Activated CD4-positive, alpha-beta T cell treated with anti-CD3 and anti-CD28 coated beads for 36 hours (primary cell): Measurements from ENCODE around the gene TMEM52. TPM values are rescaled to one million over a fixed set of nuclear protein-coding genes. Genes with fewer than 3 reads are reported as not detected.

ENCODE experiments used
- ATAC-seq: fragments of 200-7000 bp; cut with Tn5 transposase; one replicate; pipeline ENCODE4 v1.10.0; 2021; ENCODE audit warnings: mild to moderate bottlenecking, moderate library complexity
- CTCF ChIA-PET: fragments of 350-600 bp; sonication (Branson Sonifier 250); formaldehyde crosslinking; loops from one replicate; lab custom pipeline; 2021; ENCODE audit warnings: antibody characterized with exemption; lab: Charles Lee
- POLR2A ChIA-PET: fragments of 350-600 bp; sonication (Branson Sonifier 250); formaldehyde crosslinking; loops from one replicate; lab custom pipeline; 2021; ENCODE audit warnings: antibody characterized with exemption, inconsistent platforms; lab: Charles Lee
- DNase-seq: peaks from one replicate; pipeline ENCODE4 v3.0.0-alpha.2; 2020
- H3K27ac Mint-ChIP-seq: one replicate; pipeline ENCODE4 v1.8.0; 2021; ENCODE audit warnings: mixed read lengths
- H3K27me3 Mint-ChIP-seq: one replicate; pipeline ENCODE4 v1.8.0; 2021; ENCODE audit warnings: mixed read lengths
- H3K36me3 Mint-ChIP-seq: one replicate; pipeline ENCODE4 v1.8.0; 2021; ENCODE audit warnings: low read depth, mixed read lengths
- H3K4me1 Mint-ChIP-seq: one replicate; pipeline ENCODE4 v1.8.0; 2021; ENCODE audit warnings: mixed read lengths
- H3K4me3 Mint-ChIP-seq: one replicate; pipeline ENCODE4 v1.8.0; 2021; ENCODE audit warnings: mild to moderate bottlenecking, moderate library complexity, mixed read lengths
- H3K9me3 Mint-ChIP-seq: one replicate; pipeline ENCODE4 v1.8.0; 2021; ENCODE audit warnings: low read depth, mixed read lengths
- intact Hi-C, 2 experiments: fragments of 100-400 bp; cut with DNase I in 1 of 2; cut with micrococcal nuclease in 1 of 2; formaldehyde crosslinking; loops; one replicate each; pipeline versions ENCODE4 v1.14.2 to v1.15.1; 2022 to 2024; cut with DNase I, micrococcal nuclease
- total RNA-seq, 2 experiments: library from RNA; stranded (reverse); gene quantifications; one replicate each; pipeline ENCODE4 v1.2.3, GENCODE V29; 2021

TMEM52 gene
- total RNA-seq, 2 experiments from 2014 or later = 0.88 to 1.1 TPM

- Mint-ChIP-seq H3K27ac (no peak overlapping the region), H3K9me3 (no peaks in the 10 kb centered on the region), H3K27me3 (no peaks in the 10 kb centered on the region), H3K4me1 (peaks cover 14% of the 10 kb centered on the region), H3K36me3 (no peaks in the 10 kb centered on the region), H3K4me3 (peak overlapping the region; percentile 61)
- peak; percentile 7 for ATAC-seq
- DNase-seq = no peak
- intact Hi-C loops = loop anchor here (2.0 to 10.0 kb wide), 7 partner anchors 126 to 504 kb away; partner anchors contain the start of genes CDK11A (in 1 of the 2), CDK11B (in 1 of the 2), MRPL20 (in 1 of the 2) and PEX10 (in 1 of the 2)
- ChIA-PET CTCF (interaction anchor here (0.5 to 3.3 kb wide), 13 partner anchors 10 to 338 kb away, joined by 3 to 13 read pairs (median 5); no protein-coding TSS in a partner anchor), POLR2A (interaction anchor here (0.6 to 1.1 kb wide), 3 partner anchors 8 to 319 kb away, joined by 3 read pairs; no protein-coding TSS in a partner anchor)
Observed at GRCh38 chr1:1908506-1908791, 10.6 kb downstream of the TMEM52 start.

- Mint-ChIP-seq H3K4me3 (no peak overlapping the region), H3K27ac (no peak overlapping the region), H3K4me1 (peaks cover 14% of the 10 kb centered on the region), H3K27me3 (no peaks in the 10 kb centered on the region), H3K36me3 (no peaks in the 10 kb centered on the region), H3K9me3 (no peaks in the 10 kb centered on the region)
- intact Hi-C loops = loop anchor here (5.0 to 10.0 kb wide), 5 partner anchors 125 to 502 kb away; partner anchors contain the start of genes CDK11A (in 1 of the 2), CDK11B (in 1 of the 2) and MRPL20 (in 1 of the 2)
- POLR2A ChIA-PET = no interaction called here
- CTCF ChIA-PET = interaction anchor here (0.8 to 3.3 kb wide), 5 partner anchors 18 to 127 kb away, joined by 3 to 13 read pairs (median 5); no protein-coding TSS in a partner anchor
- ATAC-seq (no peak), DNase-seq (no peak)
Observed at GRCh38 chr1:1907098-1907736, 11.9 kb downstream of the TMEM52 start.

- Mint-ChIP-seq H3K4me1 (peaks cover 14% of the 10 kb centered on the region), H3K36me3 (no peaks in the 10 kb centered on the region), H3K4me3 (peak overlapping the region; percentile 0), H3K27me3 (no peaks in the 10 kb centered on the region), H3K27ac (no peak overlapping the region), H3K9me3 (no peaks in the 10 kb centered on the region)
- ATAC-seq (peak; percentile 52), DNase-seq (peak; percentile 86)
- intact Hi-C loops = loop anchor here (1.0 to 10.0 kb wide), 6 partner anchors 15 to 502 kb away; partner anchors contain the start of genes CDK11A (in 1 of the 2), CDK11B (in 1 of the 2), GNB1 (in 1 of the 2) and MRPL20 (in 1 of the 2)
- ChIA-PET POLR2A (interaction anchor here (0.8 to 0.9 kb wide), 2 partner anchors 9 to 129 kb away, joined by 3 read pairs; no protein-coding TSS in a partner anchor), CTCF (interaction anchor here (0.6 to 3.3 kb wide), 22 partner anchors 9 to 316 kb away, joined by 3 to 13 read pairs (median 4); no protein-coding TSS in a partner anchor)
Observed at GRCh38 chr1:1906185-1907097, 12.6 kb downstream of the TMEM52 start.

GRCh38 chr1:1903224-1903623 lies 15.9 kb downstream of the TMEM52 start:
- intact Hi-C loops = loop anchor here in 1 of 2 experiments (10.0 kb wide), 1 partner anchor 498 kb away; the partner anchor contains the start of gene MRPL20
- no peak for DNase-seq
- CTCF ChIA-PET = no interaction called here
- no peak for ATAC-seq
- peaks cover 10% of the 10 kb centered on the region for H3K4me1 Mint-ChIP-seq
- H3K4me3 Mint-ChIP-seq = no peak overlapping the region
- no peaks in the 10 kb centered on the region for H3K36me3 Mint-ChIP-seq
- no peaks in the 10 kb centered on the region for H3K27me3 Mint-ChIP-seq
- H3K9me3 Mint-ChIP-seq = no peaks in the 10 kb centered on the region
- H3K27ac Mint-ChIP-seq = no peak overlapping the region
- POLR2A ChIA-PET = no interaction called here

GRCh38 chr1:1901641-1902294 lies 17.3 kb downstream of the TMEM52 start:
- Mint-ChIP-seq H3K9me3 (no peaks in the 10 kb centered on the region), H3K36me3 (no peaks in the 10 kb centered on the region), H3K27ac (no peak overlapping the region), H3K4me3 (no peak overlapping the region), H3K27me3 (no peaks in the 10 kb centered on the region), H3K4me1 (peaks cover 6% of the 10 kb centered on the region)
- ATAC-seq (no peak), DNase-seq (no peak)
- POLR2A ChIA-PET = interaction anchor here (0.7 kb wide), 1 partner anchor 78 kb away, joined by 4 read pairs; no protein-coding TSS in a partner anchor
- intact Hi-C loops = loop anchor here in 1 of 2 experiments (10.0 kb wide), 1 partner anchor 497 kb away; the partner anchor contains the start of gene MRPL20
- CTCF ChIA-PET = no interaction called here

GRCh38 chr1:1900883-1901640 lies 18.0 kb downstream of the TMEM52 start:
- no peaks in the 10 kb centered on the region for H3K9me3 Mint-ChIP-seq
- intact Hi-C loops = loop anchor here in 1 of 2 experiments (10.0 kb wide), 1 partner anchor 496 kb away; the partner anchor contains the start of gene MRPL20
- no peak overlapping the region for H3K27ac Mint-ChIP-seq
- CTCF ChIA-PET = no interaction called here
- no peak overlapping the region for H3K4me3 Mint-ChIP-seq
- POLR2A ChIA-PET = interaction anchor here (1.0 kb wide), 1 partner anchor 7 kb away, joined by 3 read pairs; no protein-coding TSS in a partner anchor
- DNase-seq (no peak), ATAC-seq (no peak)
- no peaks in the 10 kb centered on the region for H3K27me3 Mint-ChIP-seq
- no peaks in the 10 kb centered on the region for H3K36me3 Mint-ChIP-seq
- H3K4me1 Mint-ChIP-seq = peaks cover 3% of the 10 kb centered on the region

- ChIA-PET CTCF (interaction anchor here (0.5 to 1.1 kb wide), 2 partner anchors 52 to 159 kb away, joined by 3 read pairs; no protein-coding TSS in a partner anchor), POLR2A (interaction anchor here (1.0 kb wide), 1 partner anchor 9 kb away, joined by 3 read pairs; no protein-coding TSS in a partner anchor)
- H3K9me3 Mint-ChIP-seq = no peaks in the 10 kb centered on the region
- H3K27me3 Mint-ChIP-seq = no peaks in the 10 kb centered on the region
- no peaks in the 10 kb centered on the region for H3K36me3 Mint-ChIP-seq
- no peak overlapping the region for H3K27ac Mint-ChIP-seq
- peaks cover 5% of the 10 kb centered on the region for H3K4me1 Mint-ChIP-seq
- H3K4me3 Mint-ChIP-seq = no peak overlapping the region
- DNase-seq (no peak), ATAC-seq (no peak)
- intact Hi-C loops = loop anchor here in 1 of 2 experiments (10.0 kb wide), 1 partner anchor 495 kb away; the partner anchor contains the start of gene MRPL20
Observed at GRCh38 chr1:1899967-1900327, 19.1 kb downstream of the TMEM52 start.

- H3K4me3 Mint-ChIP-seq = no peak overlapping the region
- H3K9me3 Mint-ChIP-seq = no peaks in the 10 kb centered on the region
- DNase-seq (peak; percentile 54), ATAC-seq (peak; percentile 35)
- ChIA-PET POLR2A (no interaction called here), CTCF (interaction anchor here (0.5 to 1.1 kb wide), 4 partner anchors 24 to 341 kb away, joined by 3 read pairs; no protein-coding TSS in a partner anchor)
- no peaks in the 10 kb centered on the region for H3K27me3 Mint-ChIP-seq
- intact Hi-C loops = no loop called here
- no peaks in the 10 kb centered on the region for H3K36me3 Mint-ChIP-seq
- H3K4me1 Mint-ChIP-seq = peaks cover 10% of the 10 kb centered on the region
- H3K27ac Mint-ChIP-seq = no peak overlapping the region
Observed at GRCh38 chr1:1899266-1899966, 19.7 kb downstream of the TMEM52 start.

- Mint-ChIP-seq H3K27me3 (no peaks in the 10 kb centered on the region), H3K4me3 (no peak overlapping the region), H3K4me1 (peaks cover 15% of the 10 kb centered on the region), H3K27ac (no peak overlapping the region), H3K9me3 (no peaks in the 10 kb centered on the region), H3K36me3 (no peaks in the 10 kb centered on the region)
- intact Hi-C loops = no loop called here
- no peak for DNase-seq
- no peak for ATAC-seq
- POLR2A ChIA-PET = interaction anchor here (0.5 to 1.0 kb wide), 3 partner anchors 7 to 15 kb away, joined by 3 to 6 read pairs (median 3); no protein-coding TSS in a partner anchor
- CTCF ChIA-PET = interaction anchor here (0.6 kb wide), 1 partner anchor 11 kb away, joined by 3 read pairs; no protein-coding TSS in a partner anchor
Observed at GRCh38 chr1:1898246-1898933, 20.7 kb downstream of the TMEM52 start.
